Left colon (tissue), 2 donors: ENCODE results near the gene TMEM87A. TPM values are rescaled to one million over a fixed set of nuclear protein-coding genes. Genes with fewer than 3 reads are reported as not detected.
A peak's percentile ranks its signal among the peaks of the same experiment; 100 is the strongest.
"Not testable (repeated sequence)": the region's sequence is repeated elsewhere in the genome, so short reads cannot be mapped to it uniquely, and the experiment has no call there.

ENCODE experiments used
- ATAC-seq: fragments of 200-7000 bp; cut with Tn5 transposase; one replicate; pipeline ENCODE4 v1.9.1; 2020; ENCODE audit warnings: mild to moderate bottlenecking, moderate library complexity
- DNase-seq, 2 donors: peaks; one replicate each; pipeline ENCODE4 v3.0.0-alpha.2; 2020
- intact Hi-C, 2 donors: fragments of 100-400 bp; cut with DNase I in 1 of 2; cut with micrococcal nuclease in 1 of 2; formaldehyde crosslinking; loops; one replicate each; pipeline versions ENCODE4 v1.11.2 to v1.14.0; 2022; cut with DNase I, micrococcal nuclease
- long read RNA-seq: library from polyadenylated mRNA; unstranded; transcript quantifications from one replicate; pipeline ENCODE4 v2.0.0, GENCODE V29; 2021
- total RNA-seq, 2 donors: library from RNA; stranded (reverse); fragmentation: NEBNext Ultra II Directional; extraction: Animal tissue kit (Norgen Biotek cat#: 25700); gene quantifications; one replicate each; pipeline ENCODE4 v1.2.1, GENCODE V29; 2021
- donor health status: DM: no; HTN: no; CAD: no.
- donor health status: DM: yes; HTN: yes; CAD: no.

The TMEM87A gene
- total RNA-seq = 100 to 1,000 TPM in 1 of 2 donors, 10 to 100 TPM in 1; 82.8 to 104 TPM
- long read RNA-seq, transcript TMEM87A-202 (20 exons, 3,109 nt) = major isoform, 46 of 183 reads
- long read RNA-seq, partial matches to known transcripts = 11 of 183 reads
- long read RNA-seq, other reads (novel, unspliced or antisense) = 122 of 183 reads

GRCh38 chr15:42272939-42273899 lies at the start of gene TMEM87A, which contains the start of gene GANC:
TSS of gene TMEM87A (minus strand) at chr15:42273433. CDS start at chr15:42273398, 35 bp downstream.
TSS of gene GANC (plus strand) at chr15:42273201. CDS start at chr15:42274482, 1,281 bp downstream.
- intact Hi-C loops = no loop called here
- DNase-seq = peak; percentile 96 to 98
- peak; percentile 80 for ATAC-seq

GRCh38 chr15:42319206-42319605 lies 46.0 kb upstream of the TMEM87A start:
- intact Hi-C loops = no loop called here

GRCh38 chr15:42316282-42316805 lies 43.1 kb upstream of the TMEM87A start:
- DNase-seq, ATAC-seq, intact Hi-C loops: not testable (repeated sequence)

More at GRCh38 chr15:42319206-42319605, 46.0 kb upstream of the TMEM87A start:
- no peak for ATAC-seq
- DNase-seq = no peak

- ATAC-seq (no peak), DNase-seq (no peak)
- intact Hi-C loops = no loop called here
Observed at GRCh38 chr15:42315521-42315920, 42.3 kb upstream of the TMEM87A start.

- intact Hi-C loops = no loop called here
- no peak for DNase-seq
- ATAC-seq = peak; percentile 40
Observed at GRCh38 chr15:42314818-42315217, 41.6 kb upstream of the TMEM87A start.

- DNase-seq (no peak), ATAC-seq (peak; percentile 29)
- intact Hi-C loops = no loop called here
Observed at GRCh38 chr15:42313463-42313862, 40.2 kb upstream of the TMEM87A start.

GRCh38 chr15:42306681-42307080 lies 33.4 kb upstream of the TMEM87A start:
- intact Hi-C loops = no loop called here
- DNase-seq = no peak
- ATAC-seq = no peak

GRCh38 chr15:42301004-42301403 lies 27.8 kb upstream of the TMEM87A start:
- peak; percentile 22 for ATAC-seq
- intact Hi-C loops, DNase-seq: not testable (repeated sequence)

- DNase-seq (no peak), ATAC-seq (peak; percentile 29)
- intact Hi-C loops = no loop called here
Observed at GRCh38 chr15:42289166-42289565, 15.9 kb upstream of the TMEM87A start.

- intact Hi-C loops = no loop called here
- no peak for DNase-seq
Observed at GRCh38 chr15:42287931-42288330, 14.7 kb upstream of the TMEM87A start.

GRCh38 chr15:42286445-42287029 lies 13.3 kb upstream of the TMEM87A start:
- intact Hi-C loops = no loop called here
- ATAC-seq = peak; percentile 97
- DNase-seq = no peak

More at GRCh38 chr15:42287931-42288330, 14.7 kb upstream of the TMEM87A start:
- ATAC-seq = no peak

GRCh38 chr15:42285034-42285433 lies 11.8 kb upstream of the TMEM87A start:
- intact Hi-C loops = no loop called here
- ATAC-seq = no peak
- DNase-seq = no peak

GRCh38 chr15:42284551-42284950 lies 11.3 kb upstream of the TMEM87A start:
- DNase-seq (no peak), ATAC-seq (no peak)
- intact Hi-C loops = no loop called here

- DNase-seq (no peak), ATAC-seq (no peak)
- intact Hi-C loops = no loop called here
Observed at GRCh38 chr15:42283671-42284070, 10.4 kb upstream of the TMEM87A start.

GRCh38 chr15:42282926-42283325 lies 9.7 kb upstream of the TMEM87A start:
- no peak for DNase-seq
- no peak for ATAC-seq
- intact Hi-C loops = no loop called here

- intact Hi-C loops = no loop called here
- DNase-seq (no peak), ATAC-seq (no peak)
Observed at GRCh38 chr15:42282344-42282743, 9.1 kb upstream of the TMEM87A start.

GRCh38 chr15:42279234-42279723 lies 6.0 kb upstream of the TMEM87A start:
- no peak for ATAC-seq
- no peak for DNase-seq
- intact Hi-C loops = no loop called here

GRCh38 chr15:42276762-42277161 lies 3.5 kb upstream of the TMEM87A start:
- intact Hi-C loops = no loop called here
- DNase-seq (no peak), ATAC-seq (no peak)

GRCh38 chr15:42275780-42276391 lies 2.7 kb upstream of the TMEM87A start:
- DNase-seq = no peak
- no peak for ATAC-seq
- intact Hi-C loops = no loop called here
